NCI-H128 (cell line): ENCODE data around the gene SIL1.
"Not testable (repeated sequence)": the region's sequence is repeated elsewhere in the genome, so short reads cannot be mapped to it uniquely, and the experiment has no call there.

ENCODE experiments used
- DNase-seq: peaks from one replicate; lab custom pipeline; 2025; ENCODE audit not compliant: unreplicated experiment; lab: John Stamatoyannopoulos, UW

SIL1 gene

GRCh38 chr5:139177809-139178588 is 20.2 kb downstream of the SIL1 start:
- DNase-seq = no peak

GRCh38 chr5:139177281-139177680 is 20.9 kb downstream of the SIL1 start:
- not testable (repeated sequence) for DNase-seq

DNA sequence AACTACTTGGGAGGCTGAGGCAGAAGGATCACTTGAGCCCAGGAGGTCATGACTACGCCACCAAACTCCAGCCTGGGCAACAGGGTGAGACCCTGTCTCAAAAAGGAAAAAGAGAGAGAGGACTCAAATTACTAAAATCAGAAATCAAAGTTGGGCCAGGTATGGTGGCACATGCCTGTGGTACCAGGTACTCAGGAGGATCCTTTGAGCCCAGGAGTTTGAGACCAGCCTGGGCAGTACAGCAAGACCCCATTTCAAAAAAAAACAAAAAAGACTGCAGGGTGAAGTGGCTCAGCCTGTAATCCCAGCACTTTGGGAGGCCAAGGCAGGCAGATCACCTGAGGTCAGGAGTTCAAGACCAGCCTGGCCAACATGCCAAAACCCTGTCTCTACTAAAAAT is 23.8 kb downstream of the SIL1 start:
- not testable (repeated sequence) for DNase-seq

DNA sequence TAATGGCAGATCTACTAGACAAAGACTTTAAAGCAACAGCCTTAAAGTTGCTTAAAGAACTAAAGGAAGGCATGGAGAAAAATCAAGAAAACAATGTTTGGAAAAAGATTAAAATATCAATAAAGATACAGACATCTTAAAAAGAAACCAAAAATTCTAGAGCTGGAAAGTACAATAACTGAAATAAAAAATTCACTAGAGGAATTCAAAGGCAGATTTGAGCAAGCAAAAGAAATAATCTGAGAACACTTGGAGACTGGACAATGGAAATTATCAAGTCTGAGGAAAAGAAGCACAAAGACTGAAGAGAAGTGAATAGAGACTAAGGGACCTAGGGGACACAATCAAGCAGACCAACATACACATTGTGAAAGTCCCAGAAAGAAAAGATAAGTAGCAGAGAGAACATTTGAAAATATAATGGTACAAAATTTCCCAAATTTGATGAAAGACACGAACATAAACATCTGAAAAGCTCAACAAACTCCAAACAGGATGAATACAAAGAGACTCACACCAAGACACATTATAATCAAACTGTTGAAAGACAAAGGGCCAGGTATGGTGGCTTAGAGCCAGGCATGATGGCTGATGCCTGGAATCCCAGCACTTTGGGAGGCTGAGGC is 26.3 kb downstream of the SIL1 start:
- DNase-seq = no peak

GRCh38 chr5:139167952-139168720 is 30.0 kb downstream of the SIL1 start:
- no peak for DNase-seq

- no peak for DNase-seq
Measured at GRCh38 chr5:139167533-139167932, 30.6 kb downstream of the SIL1 start.

DNA sequence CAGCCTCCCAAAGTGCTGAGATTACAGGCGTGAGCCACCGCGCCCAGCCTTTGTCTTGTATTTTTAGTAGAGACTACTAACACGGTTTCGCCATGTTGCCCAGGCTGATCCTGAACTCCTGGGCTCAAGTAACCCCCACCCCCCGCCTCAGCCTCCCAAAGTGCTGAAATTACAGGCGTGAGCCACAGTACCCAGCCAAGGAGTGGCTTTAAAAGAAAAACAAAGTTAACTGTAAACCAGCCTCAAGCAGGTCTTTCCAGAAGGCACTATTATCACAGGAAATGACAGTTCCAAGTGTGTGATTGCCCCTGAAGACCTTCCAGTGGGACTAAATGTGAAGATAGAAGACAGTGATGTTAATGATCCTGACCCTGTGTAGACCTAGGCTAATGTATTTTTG is 31.1 kb downstream of the SIL1 start:
- DNase-seq = no peak

DNA sequence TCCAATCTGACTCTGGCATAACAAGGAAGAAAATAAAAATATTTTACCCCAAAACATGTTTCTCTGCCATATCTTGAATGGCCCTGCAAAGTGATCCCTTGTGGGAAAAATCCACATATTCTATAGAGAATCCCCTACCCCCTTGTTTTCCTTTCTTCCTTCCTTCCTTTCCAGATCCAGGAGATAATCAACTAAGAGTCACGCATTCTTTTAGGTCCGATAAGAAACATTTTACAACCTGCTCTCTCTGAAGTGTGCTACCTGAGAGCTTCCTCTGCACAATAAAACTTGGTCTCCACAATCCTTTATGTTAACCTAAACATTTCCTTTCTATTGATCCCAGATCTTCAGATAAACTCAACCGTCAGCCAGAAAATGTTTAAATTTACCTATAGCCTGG is 33.3 kb downstream of the SIL1 start:
- not testable (repeated sequence) for DNase-seq

DNA sequence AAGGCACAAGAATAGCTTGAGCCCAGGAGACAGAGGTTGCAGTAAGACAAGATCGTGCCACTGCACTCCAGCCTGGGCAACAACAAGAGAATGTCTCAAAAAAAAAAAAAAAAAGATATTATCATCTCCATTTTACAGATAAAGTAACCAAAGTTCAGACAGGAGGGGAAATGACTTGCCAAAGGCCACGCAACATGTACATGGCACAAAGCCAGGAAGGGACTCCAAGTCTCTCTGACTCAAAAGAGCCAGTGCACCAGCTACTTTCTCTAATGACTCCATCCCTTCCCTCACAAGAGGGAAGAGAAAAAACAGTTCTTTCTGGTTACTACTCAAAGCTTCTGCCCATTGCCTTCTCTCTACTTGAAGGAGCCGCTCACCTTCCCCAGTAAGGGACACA is 34.1 kb downstream of the SIL1 start:
- DNase-seq = no peak

DNA sequence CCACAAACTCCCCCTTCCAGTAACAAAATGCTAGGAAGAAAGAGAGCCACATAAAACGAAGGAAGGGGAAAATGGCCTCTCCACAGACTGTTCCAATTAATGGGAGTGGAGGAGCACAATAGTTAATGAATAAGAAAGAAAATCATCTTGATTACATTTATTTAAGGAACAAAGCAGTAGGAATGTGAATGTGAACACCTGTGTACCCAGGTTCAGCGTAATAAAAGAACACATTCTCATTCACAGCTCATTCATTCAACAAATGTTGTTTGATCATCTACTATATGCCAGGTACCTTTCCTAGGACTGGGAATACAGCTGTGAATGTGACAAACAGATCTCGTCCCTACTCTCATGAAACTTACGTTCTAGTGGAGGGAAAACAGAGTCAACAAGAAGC is 35.7 kb downstream of the SIL1 start:
- DNase-seq = no peak

DNA sequence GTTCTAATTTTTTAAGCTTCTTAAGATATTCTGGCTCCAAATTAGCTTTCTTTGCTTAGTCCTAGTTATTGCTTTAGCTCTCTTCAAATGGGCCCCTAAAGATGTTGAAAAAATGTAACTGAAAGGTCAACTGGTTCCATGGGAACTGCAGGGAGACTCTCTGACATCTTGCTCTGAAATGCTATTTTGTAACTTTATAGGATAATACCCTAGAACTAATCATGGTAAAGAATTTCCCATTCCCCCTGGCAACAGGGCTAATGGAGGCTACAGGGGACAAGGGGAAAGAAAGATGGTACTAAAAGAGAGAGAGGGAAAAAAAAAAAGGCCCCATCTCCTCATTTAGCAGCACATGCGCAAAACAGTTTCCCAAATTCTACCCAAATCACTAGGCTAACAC is 39.4 kb downstream of the SIL1 start:
- DNase-seq = no peak

- no peak for DNase-seq
Measured at GRCh38 chr5:139157556-139157955, 40.6 kb downstream of the SIL1 start.

- DNase-seq = no peak
Measured at GRCh38 chr5:139156814-139157213, 41.4 kb downstream of the SIL1 start.

DNA sequence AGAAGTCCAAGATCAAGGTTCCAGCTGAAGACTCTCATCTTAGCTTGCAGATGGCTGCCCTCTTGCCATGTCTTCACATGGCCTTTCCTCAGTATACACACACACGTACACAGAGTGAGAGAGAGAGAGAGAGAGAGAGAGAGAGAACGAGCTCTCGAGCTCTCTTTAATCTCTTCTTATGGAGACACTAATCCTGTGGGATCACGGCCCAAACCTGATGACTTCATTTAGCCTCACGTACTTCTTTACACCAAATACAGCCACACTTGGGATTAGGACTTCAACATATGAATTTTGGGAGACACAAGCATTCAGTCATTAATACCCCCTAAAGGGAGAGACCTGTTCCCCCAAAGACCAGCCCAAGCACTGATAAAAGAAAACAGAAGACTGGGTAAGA is 42.8 kb downstream of the SIL1 start:
- no peak for DNase-seq

DNA sequence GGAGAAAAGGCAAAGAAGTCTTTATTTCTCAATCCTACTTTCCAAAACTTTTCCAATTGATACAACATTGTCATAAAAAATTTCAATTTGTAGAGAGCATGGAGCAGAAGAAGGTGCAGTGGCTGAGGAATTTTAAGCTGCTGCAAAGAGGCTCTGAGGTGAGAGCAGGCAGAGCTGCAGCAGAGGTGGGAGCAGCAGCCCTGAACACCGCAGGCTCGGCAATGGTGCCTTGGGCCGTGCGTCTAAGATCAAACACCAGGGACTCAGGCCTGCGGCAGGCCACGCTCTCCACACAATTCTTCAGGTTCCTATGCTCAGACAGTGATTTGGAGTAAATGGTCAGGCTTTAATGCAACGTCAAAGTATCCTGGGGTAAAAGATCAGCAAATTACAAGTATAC is 46.3 kb downstream of the SIL1 start:
- DNase-seq = no peak

GRCh38 chr5:139150367-139150999 is 47.7 kb downstream of the SIL1 start:
- no peak for DNase-seq

DNA sequence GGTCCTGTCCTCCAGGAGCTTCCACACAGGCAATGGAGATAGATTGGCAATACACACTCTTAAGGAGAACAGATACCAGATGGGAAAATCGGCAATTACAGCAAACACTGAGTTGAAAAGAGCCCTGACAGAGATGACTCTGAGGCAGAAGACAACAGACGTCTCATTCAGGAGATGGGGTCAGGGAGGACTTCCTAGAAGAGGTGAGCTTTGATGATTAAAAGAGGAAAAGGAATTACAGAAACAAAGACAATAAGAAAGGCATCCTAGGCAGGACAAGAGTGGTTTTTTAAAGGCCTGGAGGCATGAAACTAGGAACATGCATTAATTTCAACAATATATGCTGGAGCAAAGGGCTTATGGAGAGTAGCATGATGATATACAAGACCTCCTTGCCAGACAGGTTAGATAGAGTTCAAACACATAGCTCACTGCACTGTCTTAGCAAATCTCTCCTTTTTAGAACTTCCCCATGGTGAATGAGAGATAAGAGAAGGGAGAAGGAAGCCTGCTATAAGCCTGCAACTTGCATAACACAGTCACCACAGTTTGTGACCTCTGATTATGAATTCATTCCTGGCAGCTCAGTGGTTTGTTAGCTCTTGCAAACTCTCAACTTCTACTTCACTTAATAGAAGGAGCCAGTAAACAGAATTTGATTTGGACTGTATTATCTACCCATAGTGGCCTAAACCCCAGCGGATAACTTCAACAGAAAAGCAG is 48.5 kb downstream of the SIL1 start:
- no peak for DNase-seq

DNA sequence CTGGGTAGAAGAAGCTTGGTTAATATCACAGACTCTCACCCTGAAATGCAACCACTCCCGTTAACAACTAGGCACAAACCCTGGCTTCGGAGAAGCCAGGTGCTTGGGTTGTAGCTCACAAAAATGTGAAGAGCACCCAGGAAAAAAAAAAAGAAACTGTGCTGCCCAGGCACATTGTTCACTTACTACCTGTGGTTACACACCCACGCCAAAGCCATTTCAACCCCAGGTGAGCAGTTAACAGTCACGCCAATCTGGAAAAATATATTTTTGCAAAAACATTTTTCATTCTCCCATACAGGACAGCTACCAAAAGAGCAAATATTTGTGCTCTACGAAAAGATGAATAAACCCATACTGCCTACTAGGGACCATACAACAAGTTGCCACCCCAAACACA is 49.2 kb downstream of the SIL1 start:
- no peak for DNase-seq

GRCh38 chr5:139148306-139148705 is 49.9 kb downstream of the SIL1 start:
- no peak for DNase-seq

DNA sequence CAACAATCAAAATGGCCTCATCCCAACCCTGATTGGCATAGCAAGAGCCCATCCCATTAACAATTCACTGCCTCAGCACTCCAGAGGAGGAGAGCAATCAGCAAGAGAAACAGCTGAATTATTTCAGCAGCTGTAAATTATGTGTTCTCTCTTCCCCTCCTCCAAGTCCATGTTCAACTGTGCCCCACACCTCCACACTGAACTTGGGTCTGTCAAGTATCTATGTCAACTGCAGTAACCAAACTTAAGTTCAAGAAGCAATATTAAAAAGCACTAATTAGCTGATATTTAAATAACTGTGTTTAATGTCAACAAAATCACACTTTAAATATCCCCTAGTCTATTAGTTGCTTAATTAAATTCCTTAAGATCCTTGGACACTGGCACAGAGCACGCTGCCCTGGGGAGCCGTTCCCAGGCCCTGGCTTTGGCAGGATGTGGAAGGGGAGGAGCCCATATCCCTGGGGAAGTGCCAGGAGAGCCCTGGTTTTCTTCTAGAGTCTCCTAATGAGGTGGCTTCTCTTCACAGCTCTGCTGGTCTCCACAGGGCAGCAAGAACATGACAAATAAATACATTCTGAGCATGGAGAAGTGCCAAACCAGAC is 50.6 kb downstream of the SIL1 start:
- no peak for DNase-seq
